Prostate gland (tissue), 2 donors: ENCODE results near the gene ALDH16A1.

ENCODE experiments used
- CTCF ChIP-seq, 4 experiments: fragments of 200-600 bp in 2 of 4; fragments of 450-650 bp in 2 of 4; sonication (generic) in 2 of 4; IDR thresholded peaks; 1 replicate in 3 of 4; 2 replicates in 1 of 4; pipeline ENCODE4 v1.5.1; 2016 to 2019; ENCODE audit warnings: antibody characterized with exemption in 4 of 4, mild to moderate bottlenecking in 2 of 4, moderate library complexity in 2 of 4
- POLR2A ChIP-seq: fragments of 450-650 bp; IDR thresholded peaks from one replicate; pipeline ENCODE4 v1.6.1; 2016; ENCODE audit warnings: antibody characterized with exemption, mild to moderate bottlenecking

GRCh38 chr19:49430172-49430677 is 22.8 kb upstream of the ALDH16A1 start:
- TF ChIP-seq POLR2A (no peak), CTCF (IDR thresholded peaks at IDR 0.05) (no peak)
